Stimulated activated CD8-positive, alpha-beta memory T cell treated with anti-CD3 and anti-CD28 coated beads, Interleukin-4, amount 100 ng/mL, for 48 hours (primary cell): ENCODE data around the gene HK1.
"Not testable (repeated sequence)": the region's sequence is repeated elsewhere in the genome, so short reads cannot be mapped to it uniquely, and the experiment has no call there.

ENCODE experiments used
- DNase-seq: peaks from one replicate; pipeline ENCODE4 v3.0.0-alpha.2; 2020

HK1 gene

DNA sequence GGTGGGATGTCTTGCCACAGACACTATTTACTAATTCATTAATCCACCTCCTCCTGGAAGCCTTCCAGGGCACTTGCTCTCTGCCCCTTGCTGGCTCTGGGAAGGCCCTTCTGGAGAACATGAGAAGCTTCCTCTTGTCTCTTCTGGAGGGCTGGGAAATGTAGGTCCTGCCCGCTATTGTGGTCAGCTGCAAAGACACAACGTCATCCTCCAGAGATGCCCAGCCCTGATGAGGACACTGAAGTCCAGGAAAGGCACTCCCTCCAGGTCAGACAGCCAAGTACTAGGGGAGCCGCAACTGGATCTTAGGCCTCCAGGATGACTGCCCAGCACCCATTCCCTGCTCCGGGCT is 148.1 kb downstream of the HK1 start:
- no peak for DNase-seq

DNA sequence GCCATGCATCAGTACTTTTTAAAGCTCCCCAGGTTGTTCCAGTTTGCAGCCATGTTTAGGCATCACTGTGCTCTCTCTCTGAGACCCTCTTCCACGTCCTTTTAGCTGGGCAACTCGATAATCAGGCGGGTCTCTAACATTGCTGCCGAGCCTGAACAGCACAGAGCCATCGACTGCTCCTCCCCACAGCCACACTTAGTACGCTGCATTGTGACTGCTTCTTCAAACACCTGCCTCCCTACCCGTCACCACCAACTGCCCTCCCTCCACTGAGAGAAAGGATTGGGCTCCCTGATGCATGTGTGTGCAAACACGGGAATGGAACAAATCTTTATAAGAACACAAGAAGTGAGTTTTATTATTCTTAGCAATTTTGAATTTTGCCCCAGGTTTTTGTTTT is 149.9 kb downstream of the HK1 start:
- no peak for DNase-seq

DNA sequence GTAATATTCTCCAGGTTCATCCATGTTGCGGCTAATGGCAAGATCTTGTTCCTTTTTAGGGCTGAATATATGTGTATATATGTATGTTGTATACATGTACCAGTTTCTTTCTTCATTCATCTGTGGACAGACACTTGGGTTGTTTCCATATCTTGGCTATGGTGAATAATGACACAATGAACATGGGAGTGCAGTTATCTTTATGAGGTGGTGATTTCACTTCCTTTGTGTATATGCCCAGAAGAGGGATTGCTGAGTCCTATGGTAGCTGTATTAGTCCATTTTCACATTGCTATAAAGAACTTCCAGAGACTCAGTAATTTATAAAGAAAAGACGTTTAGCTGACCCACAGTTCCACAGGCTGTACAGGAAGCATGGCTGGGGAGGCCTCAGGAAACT is 155.9 kb downstream of the HK1 start:
- DNase-seq = no peak

DNA sequence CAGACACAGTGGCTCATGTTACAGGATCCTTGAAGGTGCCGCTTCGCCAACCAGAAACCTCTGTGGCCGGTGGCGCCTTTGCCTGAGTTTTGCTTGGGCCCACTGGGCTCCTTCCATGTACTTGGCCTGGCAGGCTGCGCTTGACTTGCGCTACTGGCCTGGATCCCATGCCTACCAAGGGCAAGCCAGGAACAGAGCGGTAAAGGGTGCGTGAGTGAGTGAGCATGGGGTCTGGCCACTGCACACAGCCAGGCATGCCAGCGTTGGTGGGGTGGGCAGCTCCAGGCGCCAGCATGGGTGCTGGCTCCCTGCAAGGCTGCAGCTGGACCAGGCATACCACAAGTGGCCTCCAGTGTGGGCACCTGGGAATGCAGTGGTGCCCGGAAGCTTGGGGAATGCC is 156.6 kb downstream of the HK1 start:
- no peak for DNase-seq

DNA sequence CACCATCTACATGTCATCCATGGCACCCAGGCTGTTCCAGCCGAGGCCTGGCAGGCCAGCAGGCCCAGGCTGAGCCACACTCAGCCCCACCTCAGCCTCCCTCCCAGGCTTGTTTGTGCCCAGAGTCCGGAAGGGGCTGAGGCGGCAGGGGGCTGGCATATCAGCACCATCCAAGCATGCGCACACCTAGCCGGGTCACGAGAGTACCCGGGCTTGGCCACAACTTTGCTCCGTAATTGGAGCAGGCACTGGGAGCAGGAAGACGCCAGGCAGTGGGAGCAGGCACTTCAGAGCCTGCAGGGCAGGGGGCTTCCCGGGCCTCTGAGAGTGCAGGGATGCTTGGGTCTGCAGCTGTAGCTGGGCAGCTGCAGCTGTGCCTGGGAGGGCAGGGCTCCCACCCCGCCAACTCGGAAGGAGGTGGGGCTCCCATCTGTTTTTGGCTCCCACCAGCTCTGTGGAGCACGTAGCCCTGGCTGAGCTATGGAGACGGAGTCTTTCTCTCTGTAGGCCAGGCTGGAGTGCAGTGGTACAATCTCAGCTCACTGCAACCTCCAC is 157.7 kb downstream of the HK1 start:
- no peak for DNase-seq

DNA sequence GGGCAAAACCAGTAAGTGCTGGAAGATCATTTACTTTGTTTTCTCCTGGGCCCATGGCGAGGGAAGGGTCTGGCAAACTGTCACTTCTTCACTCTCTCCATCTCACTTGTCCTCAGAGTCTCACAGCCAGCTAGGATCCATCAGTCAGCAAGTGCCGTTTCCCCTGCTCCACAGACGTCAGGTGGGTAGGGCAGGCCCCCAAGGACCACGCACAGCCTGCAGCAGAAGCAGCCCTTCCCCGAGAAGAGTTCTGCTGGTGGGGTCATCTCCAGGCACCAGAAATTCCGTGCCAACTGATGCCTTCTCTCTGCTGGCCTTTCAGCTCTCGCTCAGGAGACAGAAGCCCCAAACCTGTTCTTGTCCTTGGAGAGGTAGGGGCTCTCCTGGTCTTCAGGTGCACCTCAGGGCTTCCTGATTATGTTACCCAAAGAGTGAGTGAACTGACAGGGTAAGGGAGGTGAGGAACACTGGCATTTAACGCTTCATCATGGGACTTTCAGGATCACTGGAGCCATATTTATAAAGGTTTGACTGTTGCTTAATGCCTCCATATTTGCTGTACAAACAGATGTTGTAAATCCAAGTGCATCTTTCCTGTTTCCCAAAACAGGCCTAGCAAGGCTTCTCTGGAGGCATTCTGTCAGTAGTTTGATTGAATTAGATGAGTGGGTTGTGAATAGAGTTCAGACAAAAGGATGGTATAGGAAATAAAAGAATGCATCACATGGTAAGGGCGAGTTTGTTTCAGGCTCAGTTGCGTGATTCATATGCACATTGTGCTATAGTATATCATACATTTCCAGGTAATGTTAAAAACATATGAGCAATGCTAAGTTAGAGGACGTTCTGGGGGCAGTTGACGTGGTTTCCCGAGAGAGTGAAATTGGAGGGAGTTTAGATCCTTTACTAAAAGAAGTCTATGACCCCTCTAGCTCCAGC is 159.3 kb downstream of the HK1 start:
- no peak for DNase-seq

DNA sequence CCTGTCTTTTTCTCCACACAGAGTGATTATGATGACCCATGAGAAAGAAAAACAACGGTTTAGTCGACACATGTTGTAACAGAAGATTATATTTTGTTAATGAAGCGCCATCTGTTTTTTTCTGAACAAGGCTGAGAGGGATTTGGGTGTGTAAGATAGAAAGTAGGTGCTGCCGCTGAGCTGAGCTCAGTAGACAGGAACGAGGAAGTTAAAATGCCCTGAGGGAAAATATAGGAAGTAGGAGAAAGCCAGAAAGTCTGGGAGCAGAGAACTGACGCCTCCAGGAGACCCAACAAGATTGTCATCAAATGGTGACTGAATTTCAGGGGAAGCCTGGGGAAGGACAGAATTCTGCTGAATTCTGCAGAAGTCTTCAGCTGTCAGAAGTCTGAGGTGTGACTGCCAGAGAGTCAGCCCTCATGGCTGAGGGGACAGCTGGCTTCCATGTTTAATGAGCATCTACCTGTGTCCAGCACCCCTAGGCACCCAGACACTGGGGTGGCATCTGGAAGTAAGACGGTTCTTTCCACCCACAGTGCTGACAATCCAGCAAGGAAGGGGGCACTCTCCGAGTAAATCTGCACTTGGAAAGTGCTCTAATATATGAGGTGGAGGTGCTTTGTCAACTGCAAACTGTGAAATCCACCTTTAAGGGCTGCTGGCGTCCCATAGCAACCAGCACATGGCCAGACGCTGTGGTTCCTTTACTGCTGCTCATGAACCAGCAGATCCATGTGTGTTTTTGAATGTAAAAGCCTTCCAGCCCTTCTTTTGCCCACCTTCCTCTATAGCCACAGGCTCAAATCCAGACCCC is 160.4 kb downstream of the HK1 start:
- DNase-seq = no peak

DNA sequence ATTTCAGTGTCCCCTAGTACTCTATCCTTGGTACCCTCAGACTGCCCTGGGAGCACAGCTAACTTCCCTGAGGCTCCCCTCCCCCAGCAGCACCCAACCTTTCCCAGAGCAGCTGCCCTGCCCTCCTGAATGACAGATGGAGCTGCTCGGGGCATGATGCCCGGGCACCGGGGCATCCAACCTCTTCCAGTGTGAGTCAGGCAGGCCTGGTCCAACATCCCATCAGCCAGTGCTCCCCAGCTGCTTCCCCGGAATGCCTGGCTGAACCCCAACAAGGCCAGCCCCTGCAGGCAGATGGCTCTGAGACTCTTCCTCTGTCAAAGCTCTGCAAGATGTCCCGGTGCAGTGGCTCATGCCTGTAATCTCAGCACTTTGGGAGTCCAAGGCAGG is 161.0 kb downstream of the HK1 start:
- no peak for DNase-seq

DNA sequence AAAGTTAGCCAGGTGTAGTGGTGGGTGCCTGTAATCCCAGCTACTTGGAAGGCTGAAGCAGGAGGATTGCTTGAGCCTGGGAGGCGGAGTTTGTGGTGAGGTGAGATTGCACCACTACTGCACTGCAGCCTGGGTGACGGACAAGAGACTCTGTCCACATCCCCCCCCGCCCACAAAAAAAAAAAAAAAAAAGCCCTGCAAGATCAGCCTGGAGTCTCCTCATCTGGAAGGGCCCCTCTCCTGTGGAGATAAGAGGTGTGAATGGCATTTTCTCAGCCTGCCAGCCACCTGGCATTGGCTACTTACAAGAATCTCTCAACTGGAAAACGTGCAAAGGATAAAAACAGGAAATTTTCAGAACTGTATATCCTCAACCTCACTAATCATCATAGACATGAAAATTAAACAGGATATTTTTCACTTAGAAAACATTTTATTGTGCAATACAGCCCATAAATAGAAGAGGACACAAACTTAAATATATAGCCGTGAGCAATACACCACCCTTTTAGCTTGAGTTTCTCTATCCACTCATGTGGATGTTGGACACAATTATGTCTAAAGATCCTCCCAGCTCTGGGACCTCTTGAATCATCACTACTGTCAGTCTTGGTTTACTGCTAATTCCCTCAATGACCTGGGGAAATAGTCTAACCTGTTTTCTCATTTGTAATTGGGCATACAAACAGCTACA is 161.7 kb downstream of the HK1 start:
- no peak for DNase-seq

DNA sequence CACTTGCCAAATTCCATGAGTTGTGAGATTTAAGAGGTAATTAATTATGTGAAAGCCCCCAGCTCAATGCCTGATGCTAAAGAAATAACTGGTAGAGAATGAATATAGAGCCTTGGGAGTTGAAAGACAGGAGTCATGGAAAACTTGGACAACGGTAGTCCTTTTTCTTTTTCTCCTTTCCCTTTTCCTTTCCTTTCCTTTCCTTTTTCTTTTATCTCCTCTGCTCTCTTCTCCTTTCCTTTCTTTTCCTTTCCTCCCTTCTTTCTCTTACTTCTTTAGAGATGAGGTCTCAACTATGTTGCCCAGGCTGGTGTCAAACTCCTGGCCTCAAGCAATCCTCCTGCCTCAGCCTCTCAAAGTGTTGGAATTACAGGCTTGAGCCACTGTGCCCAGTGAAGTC is 165.1 kb downstream of the HK1 start:
- no peak for DNase-seq

DNA sequence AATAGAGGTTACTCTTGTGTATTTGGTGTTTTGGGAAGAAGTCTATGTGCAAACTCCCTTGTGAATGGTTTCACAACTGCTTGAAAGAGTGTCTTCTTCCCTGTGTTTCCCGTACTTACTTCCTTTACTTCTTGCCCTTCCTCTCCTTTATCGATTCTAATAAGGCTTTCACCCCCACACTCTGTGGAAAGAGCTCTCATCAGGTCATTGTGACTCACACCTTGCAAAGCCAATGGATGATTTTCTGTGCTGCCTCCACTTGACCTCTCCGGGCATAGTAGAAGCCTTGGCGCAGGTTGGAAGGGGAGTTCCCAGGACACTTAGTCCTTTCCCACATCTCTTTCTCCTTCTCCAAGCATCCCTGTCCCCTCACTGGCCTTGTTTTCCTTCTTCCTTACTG is 166.7 kb downstream of the HK1 start:
- no peak for DNase-seq

DNA sequence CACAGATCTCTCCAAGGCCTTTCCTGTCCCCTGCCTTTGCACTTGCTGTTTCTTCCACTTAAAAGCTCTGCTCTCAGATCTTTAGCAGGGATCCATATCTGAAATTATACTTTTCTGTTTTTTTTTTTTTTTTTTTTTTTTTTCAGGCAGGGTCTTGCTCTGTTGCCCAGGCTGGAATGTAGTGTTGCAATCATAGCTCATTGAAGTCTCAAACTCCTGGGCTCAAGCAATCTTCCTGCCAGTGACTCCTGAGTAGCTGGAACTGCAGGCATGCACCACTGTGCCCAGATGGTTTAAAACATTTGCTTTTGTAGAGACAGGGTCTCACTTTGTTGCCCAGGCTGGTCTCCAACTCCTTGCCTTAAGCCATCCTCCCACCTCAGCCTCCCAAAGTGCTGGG is 167.9 kb downstream of the HK1 start:
- no peak for DNase-seq

DNA sequence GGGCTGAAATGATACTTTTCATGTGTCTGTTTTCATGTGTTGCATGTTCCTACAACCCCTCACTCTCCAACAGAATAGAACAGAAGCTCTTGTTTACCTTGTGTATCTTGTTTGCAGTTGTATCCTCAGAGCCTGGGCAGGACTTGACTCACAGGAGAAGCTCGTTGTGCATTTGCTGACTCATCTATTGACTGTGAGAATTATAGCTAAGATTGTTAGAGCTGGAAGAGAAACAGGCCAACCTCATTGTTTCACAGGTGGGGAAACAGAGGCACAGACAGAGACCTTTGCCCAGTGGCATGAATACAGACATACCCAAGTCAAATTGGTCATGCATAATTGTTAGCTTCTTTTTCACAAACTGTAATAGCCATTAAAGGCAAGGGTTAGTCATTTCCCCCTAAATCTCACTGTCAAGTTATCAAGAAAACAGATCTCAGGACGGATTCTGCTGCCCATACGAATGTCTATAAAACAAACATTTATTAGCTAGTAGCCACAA is 168.4 kb downstream of the HK1 start:
- DNase-seq = no peak

DNA sequence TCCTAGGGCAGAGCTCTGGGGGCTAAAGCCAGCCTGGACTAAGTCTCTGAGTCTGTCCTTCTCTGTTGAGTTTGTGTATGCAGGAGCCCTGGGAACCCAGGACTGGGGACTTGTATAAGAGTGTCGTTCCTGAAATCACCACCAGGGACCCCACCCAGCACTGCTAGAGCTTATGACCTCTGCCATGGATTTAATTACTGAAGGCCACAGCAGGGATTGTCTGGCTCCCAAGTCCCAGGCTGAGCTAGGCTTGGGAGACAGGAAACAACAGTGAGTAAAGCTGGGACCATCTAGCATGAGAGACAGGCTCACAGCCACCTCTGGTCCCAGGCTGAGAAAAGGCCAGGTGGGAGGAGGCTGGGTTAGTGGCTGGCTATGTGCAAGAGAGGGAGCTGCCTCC is 171.5 kb downstream of the HK1 start:
- DNase-seq = peak; percentile 67

DNA sequence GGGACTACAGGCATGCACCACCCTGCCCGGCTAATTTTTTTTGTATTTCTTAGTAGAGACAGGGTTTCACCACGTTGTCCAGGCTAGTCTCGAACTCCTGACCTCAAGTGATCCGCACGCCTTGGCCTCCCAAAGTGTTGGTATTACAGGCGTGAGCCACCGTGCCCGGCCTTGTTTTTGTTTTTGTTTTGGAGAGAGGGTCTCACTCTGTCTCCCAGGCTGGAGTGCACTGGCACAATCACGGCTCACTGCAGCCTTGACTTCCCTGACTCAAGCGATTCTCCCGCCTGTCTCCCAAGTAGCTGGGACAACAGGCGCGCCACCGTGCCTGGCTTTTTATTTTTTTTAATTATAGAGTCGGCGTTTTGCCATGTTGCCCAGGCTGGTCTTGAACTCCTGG is 172.1 kb downstream of the HK1 start:
- not testable (repeated sequence) for DNase-seq

DNA sequence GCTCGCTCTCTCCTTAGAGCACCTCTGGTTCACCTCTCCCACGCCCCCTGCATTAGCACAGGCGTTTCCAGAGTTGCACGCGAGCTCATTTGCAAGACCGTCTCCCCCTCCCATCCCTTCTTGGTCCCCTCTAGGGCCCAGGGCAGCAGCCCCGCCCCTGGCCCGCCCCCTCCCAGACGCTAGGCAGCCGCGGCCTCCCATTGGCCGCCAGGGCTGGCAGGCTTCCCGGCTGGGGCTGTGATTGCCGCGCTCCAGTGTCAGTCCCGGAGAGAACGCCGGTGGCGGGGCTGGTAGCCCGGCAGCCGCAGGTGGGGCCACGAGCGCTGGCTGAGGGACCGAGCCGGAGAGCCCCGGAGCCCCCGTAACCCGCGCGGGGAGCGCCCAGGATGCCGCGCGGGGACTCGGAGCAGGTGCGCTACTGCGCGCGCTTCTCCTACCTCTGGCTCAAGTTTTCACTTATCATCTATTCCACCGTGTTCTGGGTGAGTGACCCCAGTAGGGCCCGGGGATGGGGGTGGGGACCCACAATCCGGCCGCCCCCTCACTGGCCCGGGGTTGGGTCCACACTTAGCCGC is 173.0 kb downstream of the HK1 start, which contains the start of gene TSPAN15:
Gene TSPAN15, plus strand, starts transcription at position 257 of the 575 bp plus-strand sequence. Its CDS starts 130 bp downstream, at position 387.
- DNase-seq = peak; percentile 84
